NCI-H69 (cell line): ENCODE data around the gene FOXF2.

ENCODE experiments used
- DNase-seq: peaks from one replicate; lab custom pipeline; 2025; lab: John Stamatoyannopoulos, UW

Gene FOXF2

GRCh38 chr6:1378065-1379016 is 11.0 kb upstream of the FOXF2 start:
- no peak for DNase-seq

DNA sequence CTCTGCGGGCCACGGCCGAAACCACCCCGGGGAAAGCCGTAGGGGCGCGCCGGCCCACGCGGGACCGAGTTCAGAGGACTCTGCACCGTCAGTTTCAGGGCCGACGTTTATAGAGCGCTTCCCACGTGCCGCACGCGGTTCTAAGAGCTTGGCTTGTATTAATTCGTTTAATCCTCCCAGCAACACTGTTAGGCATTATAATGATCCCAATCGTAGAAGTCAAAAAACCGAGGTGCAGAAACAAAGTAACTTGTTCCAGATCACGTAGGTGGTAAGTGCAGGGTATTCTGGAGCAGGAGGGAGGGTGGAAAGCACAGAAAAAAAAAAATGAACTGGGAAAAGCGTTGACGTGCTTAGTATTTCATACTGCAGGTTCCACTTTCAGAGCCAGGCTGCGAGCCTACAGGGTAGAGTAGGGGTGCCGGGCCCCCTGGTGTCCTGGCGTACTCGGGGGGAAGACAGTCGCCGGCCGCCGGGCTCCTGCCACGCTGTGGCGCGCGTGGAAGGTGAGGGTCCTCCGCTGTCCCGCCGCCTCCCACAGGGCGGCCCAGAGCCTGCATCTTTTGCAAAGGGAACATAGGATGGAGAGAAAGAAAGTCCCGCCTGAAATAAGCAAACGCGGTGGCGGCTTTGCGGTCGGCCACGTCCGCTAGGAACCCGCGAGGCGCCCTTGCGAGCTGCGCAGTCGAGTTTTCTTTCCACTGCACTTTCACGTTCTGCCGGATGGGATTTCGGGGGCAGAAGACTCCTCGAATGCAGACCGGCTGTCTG is 10.2 kb upstream of the FOXF2 start:
- DNase-seq, result no peak

GRCh38 chr6:1379788-1380147 is 9.6 kb upstream of the FOXF2 start:
- DNase-seq, result no peak

GRCh38 chr6:1380625-1381427 is 8.6 kb upstream of the FOXF2 start:
- DNase-seq, result no peak

DNA sequence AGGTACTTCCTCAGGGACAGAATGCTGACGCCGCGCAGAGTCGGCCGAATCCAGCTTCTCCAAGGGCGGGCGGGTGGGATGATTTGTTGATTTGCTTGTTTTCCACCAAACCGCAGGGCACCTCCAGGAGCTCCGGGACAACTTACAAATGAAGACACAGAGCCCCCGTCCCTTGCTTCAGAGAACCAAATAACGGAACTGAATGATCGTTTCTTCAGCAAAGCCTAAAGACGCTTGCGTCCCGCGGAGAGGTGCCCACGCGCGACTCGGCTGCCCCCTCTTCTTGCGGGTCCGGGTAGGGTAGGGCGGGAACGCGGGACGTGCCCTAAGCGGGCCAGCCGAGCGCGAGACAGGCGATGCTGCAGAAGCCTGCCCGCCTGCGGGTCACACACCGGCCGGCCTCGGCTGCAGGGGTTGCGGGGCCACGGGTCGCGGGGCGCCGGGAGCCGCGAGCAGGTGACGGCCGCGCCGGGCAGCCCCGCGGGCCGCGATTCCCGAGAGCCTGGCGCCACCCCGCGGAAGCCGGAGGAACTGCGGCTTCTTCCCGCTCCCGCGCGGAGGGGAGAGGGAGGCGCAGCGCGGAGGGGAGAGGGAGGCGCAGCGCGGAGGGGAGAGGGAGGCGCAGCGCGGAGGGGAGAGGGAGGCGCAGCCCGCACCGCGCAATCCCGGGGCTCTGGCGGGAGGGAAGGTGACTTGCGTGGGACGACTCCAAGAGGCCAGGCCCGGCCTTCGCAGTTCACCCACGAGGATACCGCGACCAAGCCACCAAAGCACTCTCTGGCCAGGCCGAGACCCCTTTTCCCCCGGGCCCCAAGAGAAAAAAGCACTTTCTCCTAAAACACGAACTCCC is 7.7 kb upstream of the FOXF2 start:
- peak; percentile 61 for DNase-seq

- peak; percentile 10 for DNase-seq
Observed at GRCh38 chr6:1382331-1382882, 7.0 kb upstream of the FOXF2 start.

DNA sequence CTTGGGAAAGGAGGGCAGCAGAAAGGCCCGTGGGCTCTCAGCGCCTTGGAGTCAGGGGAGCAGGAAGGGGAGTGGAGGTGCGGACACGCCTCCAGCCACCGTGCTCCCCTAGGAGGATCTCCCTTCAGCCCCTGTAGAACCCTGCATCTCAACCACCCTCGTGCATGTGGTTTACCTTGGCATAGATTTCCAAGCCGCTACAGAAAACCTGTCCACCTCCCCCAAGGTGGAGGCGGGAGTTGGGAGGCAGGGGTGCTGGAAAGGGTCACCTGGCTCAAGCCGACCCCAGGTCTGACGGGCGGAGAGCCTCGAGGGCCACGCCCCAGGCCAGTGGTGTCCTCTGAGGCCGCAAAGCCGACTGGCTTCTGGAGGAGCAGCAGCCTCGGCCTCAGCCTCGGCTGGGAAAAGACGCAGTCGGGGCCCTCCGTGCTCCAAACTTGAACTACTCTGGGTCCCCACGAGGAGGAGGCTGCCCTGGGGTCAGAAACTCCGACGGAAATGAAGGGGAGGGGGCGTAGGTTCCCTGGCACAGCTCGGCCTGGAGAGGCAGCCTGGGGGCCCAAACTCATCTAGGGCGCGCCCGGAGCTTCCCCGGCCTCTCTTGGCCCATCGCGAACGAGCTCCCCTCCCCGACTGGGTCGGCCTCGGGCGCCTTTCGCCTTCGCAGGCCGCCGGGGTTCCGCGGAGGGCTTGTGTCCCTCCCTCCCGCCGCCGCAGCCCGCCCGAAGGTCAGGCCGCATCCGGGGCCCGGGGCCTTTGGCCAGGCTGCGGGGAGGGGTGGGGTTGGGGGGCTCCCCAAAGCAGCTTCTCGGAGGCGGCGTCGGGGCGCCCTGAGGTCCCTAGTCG is 6.3 kb upstream of the FOXF2 start:
- no peak for DNase-seq

- no peak for DNase-seq
Observed at GRCh38 chr6:1383729-1384548, 5.4 kb upstream of the FOXF2 start.

DNA sequence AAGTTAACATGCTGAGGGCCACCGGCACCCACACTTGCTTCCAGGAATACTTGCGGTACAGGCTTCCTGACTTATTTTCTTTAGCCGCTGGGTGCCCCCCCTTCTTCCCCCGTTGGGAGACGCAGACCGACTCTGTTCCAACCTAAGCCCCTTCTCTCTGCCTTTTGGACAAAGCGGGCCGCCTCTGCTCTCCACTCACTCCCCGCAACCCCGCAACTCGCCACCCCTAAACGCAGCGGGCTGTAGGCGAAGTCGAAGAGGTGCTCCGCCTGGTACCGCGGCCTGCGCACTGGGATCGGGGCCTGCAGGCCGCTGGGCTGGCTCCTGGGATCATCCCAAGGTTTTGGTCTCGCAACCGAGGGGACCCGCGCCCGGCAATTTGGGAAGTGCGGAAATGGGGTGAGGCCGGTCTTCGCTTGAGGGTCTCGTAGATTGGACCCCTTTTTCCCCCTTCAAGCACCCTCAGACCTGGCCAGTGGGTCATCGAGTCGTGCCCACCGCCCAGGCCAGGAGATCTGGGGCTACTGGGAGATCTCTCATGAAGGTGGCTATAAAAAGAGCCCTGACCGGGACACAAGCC is 4.7 kb upstream of the FOXF2 start:
- DNase-seq, result no peak

DNA sequence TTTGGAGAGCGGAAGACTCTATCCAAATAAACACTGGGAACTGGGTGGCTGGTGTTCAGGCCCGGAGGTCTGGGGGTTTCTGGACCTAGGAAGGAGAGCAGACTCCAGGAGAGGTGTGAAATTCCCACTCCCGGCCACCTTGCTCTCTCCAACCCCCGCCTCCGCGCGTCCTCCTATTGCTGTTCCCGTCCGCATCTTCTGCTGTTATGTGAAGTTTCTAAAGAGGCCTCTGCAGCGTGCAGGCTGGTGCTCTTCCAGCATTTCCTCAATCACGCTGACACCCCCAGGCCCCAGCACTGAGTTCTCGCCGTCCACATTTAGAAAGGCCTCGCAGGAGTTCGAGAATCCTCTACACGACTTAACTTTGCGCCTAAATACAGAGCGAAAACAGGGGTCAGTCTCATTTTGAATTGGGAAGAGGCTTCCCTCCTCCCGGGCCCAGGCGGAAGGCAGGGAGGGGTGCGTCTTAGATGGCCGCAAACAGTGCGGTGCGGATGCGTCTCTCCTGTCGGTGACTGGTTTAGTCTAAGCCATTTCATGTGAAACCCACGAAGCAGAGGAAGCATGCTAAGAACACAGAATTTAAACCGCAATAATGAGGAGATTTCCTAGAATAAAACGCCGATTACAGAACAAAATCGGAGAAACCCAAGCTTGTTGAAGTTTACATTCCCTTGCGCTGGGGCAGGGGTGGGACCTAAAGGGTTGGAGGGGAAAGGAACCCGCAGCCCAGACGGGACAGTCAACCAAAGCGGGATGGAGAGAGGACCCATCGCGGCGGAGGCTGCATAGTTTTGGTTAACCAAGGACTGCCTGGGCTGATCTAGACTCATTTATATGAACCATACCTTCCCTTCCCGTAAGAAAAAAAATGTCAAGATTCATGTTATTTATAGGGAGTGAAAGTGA is 4.0 kb upstream of the FOXF2 start:
- no peak for DNase-seq

DNA sequence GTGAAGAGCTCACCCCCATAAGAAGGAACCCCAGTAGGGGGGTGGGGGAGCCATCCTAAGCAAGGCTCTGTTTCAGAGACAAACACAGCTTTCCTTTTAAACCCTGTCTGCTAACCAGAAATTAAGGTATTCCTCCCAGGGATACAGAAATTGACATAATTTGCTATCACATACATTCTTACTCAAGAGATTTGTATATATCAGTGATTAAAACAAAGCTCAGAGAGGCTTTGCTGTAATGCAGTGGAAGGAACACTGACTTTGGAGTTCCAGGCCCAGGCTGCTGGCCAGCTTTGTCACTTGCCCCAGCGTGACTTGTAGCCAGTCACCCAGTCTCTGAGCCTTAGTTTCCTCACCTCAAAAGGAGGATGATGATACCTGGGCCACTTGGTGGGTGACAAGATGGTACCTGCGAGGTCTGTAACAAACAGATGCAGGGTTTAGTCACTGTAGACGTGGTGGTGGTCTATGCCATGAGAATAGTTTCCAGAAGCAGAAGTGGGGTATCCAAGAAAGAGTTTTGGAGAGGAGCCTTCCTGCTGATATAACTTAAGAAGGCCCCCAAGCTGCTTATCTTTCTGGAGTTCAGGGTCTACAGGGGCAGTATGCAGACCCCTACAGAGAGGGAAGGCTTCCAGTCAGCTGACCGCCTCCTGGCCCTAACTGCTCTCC is 3.2 kb upstream of the FOXF2 start:
- no peak for DNase-seq

DNA sequence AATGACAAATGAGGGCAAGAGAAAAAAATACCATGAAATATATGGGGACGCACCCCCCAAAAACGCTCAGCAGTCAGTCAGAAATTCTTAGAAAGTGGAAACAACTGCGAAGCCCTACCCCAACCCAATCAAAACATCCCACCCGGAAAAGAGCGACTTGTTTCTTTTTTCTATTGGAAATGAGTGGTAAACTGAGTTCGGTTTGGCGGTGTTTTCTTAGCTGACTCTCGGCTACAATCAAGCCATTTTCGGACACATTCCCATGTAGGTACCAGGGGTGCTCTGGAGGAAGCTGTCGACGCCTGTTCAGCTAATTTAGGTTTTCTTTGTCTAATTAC is 1.9 kb upstream of the FOXF2 start:
- no peak for DNase-seq

- DNase-seq, result peak; percentile 6
Observed at GRCh38 chr6:1387876-1388629, 1.3 kb upstream of the FOXF2 start.

- no peak for DNase-seq
Observed at GRCh38 chr6:1388630-1389368, 577 bp upstream of the FOXF2 start.

- peak; percentile 56 for DNase-seq
Observed at GRCh38 chr6:1390133-1390945, 963 bp downstream of the FOXF2 start.
